Measurements from ENCODE around the gene SPRED1. TPM values are rescaled to one million over a fixed set of nuclear protein-coding genes. Genes with fewer than 3 reads are reported as not detected.

SPRED1 gene
- total and polyA plus RNA-seq, 2 of the 4 experiments (the other 2 are of a cell fraction): 6.6 to 17.9 TPM

DNA sequence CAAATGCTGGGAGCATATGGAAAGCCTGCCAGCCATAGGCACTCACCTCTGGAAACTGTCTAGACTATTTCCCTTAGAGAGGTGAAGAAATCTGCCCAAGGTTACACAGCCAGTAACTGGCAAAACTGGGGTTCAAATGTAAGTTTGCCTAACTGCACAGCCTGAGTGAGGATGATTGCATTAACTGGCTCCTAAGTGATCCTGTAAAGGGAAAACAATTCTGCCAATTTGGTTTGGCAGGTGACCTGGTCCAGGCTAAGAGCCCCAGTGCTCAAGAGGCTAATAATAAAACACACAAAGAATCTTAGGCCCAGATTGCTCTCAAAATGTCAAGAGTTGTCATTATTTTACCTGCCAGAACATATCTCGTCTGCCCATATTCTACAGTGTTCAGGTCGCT, 43.9 kb upstream of the SPRED1 start:
- H2AK5ac ChIP-seq (ENCODE audit: low read depth, low read length): no peak overlapping the region
- no peaks in the 10 kb centered on the region for H3K4me1 ChIP-seq (ENCODE audit: control insufficient read depth, insufficient read depth, low read length)
- no peak for TF ChIP-seq RFX5 (IDR thresholded peaks at IDR 0.05; ENCODE audit: low read depth, low read length)
- TF ChIP-seq RAD21 (IDR thresholded peaks at IDR 0.05; ENCODE audit: low read length): no peak
- TF ChIP-seq FOS (IDR thresholded peaks at IDR 0.05; ENCODE audit: low read depth, low read length): no peak
- no peak for TF ChIP-seq MAZ (IDR thresholded peaks at IDR 0.05; ENCODE audit: borderline replicate concordance, low read depth, low read length)
- TF ChIP-seq, protein P1, sequence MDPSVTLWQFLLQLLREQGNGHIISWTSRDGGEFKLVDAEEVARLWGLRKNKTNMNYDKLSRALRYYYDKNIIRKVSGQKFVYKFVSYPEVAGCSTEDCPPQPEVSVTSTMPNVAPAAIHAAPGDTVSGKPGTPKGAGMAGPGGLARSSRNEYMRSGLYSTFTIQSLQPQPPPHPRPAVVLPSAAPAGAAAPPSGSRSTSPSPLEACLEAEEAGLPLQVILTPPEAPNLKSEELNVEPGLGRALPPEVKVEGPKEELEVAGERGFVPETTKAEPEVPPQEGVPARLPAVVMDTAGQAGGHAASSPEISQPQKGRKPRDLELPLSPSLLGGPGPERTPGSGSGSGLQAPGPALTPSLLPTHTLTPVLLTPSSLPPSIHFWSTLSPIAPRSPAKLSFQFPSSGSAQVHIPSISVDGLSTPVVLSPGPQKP (IDR thresholded peaks at IDR 0.05; ENCODE audit: borderline replicate concordance, low read depth, low read length): no peak
- TF ChIP-seq CEBPB (IDR thresholded peaks at IDR 0.05; ENCODE audit: low read depth, low read length): no peak
- TF ChIP-seq BHLHE40 (IDR thresholded peaks at IDR 0.05; ENCODE audit: low read depth, low read length): no peak
- TF ChIP-seq POLR2A (IDR thresholded peaks at IDR 0.05; ENCODE audit: low read depth, low read length): no peak
- TF ChIP-seq RCOR1 (IDR thresholded peaks at IDR 0.05; ENCODE audit: insufficient replicate concordance, low read length): no peak
- no peak for TF ChIP-seq MAFK (IDR thresholded peaks at IDR 0.05; ENCODE audit: low read depth, low read length)
- H2BK20ac ChIP-seq (ENCODE audit: low read depth, low read length): no peak overlapping the region
- no peaks in the 10 kb centered on the region for H3K79me1 ChIP-seq (ENCODE audit: low read depth in 1 of 2, low read length in 2 of 2)
- H3K23ac ChIP-seq (ENCODE audit: low read depth, low read length): no peak overlapping the region
- in situ Hi-C loops (cut with MboI; ENCODE audit: low sequenced_read_pairs): no loop called here
- H3K56ac ChIP-seq (ENCODE audit: extremely low read depth, insufficient read depth, low read length): no peak overlapping the region
- no peak overlapping the region for H3K4ac ChIP-seq (ENCODE audit: low read depth, low read length)
- no CpG with 5 or more reads among the region's 2 CpGs for WGBS, 2 experiments (ENCODE audit: extremely low coverage in 2 of 2, insufficient read length in 1 of 2)
- H4K5ac ChIP-seq (ENCODE audit: low read depth, low read length): no peak overlapping the region
- no peak overlapping the region for H3K27ac ChIP-seq (ENCODE audit: insufficient read depth, low read length)
- no peak overlapping the region for H2BK5ac ChIP-seq (ENCODE audit: low read depth, low read length, poor library complexity, severe bottlenecking)
- no peaks in the 10 kb centered on the region for H3K36me3 ChIP-seq (ENCODE audit: control insufficient read depth, insufficient read depth, low read length)
- H3K4me2 ChIP-seq (ENCODE audit: low read depth, low read length): no peak overlapping the region
- no peak overlapping the region for H2BK15ac ChIP-seq (ENCODE audit: low read depth, low read length)
- ATAC-seq (ENCODE audit: low read depth) (no peak), DNase-seq (no peak)
- H4K20me1 ChIP-seq (ENCODE audit: insufficient read depth, low read length): no peaks in the 10 kb centered on the region
- H3K9ac ChIP-seq (ENCODE audit: low read depth, low read length): no peak overlapping the region
- H4K91ac ChIP-seq (ENCODE audit: insufficient read depth, low read depth, low read length): no peak overlapping the region
- H2AK9ac ChIP-seq (replicated peaks; ENCODE audit: low read depth, low read length, poor library complexity): no peak overlapping the region
- ChIA-PET CTCF (no interaction called here), POLR2A (ENCODE audit: unreplicated experiment) (no interaction called here)
- H3K27me3 ChIP-seq (ENCODE audit: control insufficient read depth, insufficient read depth, low read length): peaks cover 21% of the 10 kb centered on the region
- no peak overlapping the region for H3K4me3 ChIP-seq (ENCODE audit: insufficient read depth, low read depth, low read length)
- no peak overlapping the region for H3K14ac ChIP-seq (replicated peaks; ENCODE audit: low read depth, low read length)
- H2AFZ ChIP-seq (replicated peaks; ENCODE audit: low read length, poor library complexity): no peak overlapping the region
- H3K9me1 ChIP-seq (ENCODE audit: insufficient read depth, low read length): no peaks in the 10 kb centered on the region
- no peak overlapping the region for H4K8ac ChIP-seq (ENCODE audit: low read depth in 2 of 2, low read length in 2 of 2)
- H2BK120ac ChIP-seq (ENCODE audit: low read depth, low read length): no peak overlapping the region
- no TSS peak for BruUV-seq (replicated peaks)
- dilution Hi-C loops (cut with HindIII; ENCODE audit: low sequenced_read_pairs, unreplicated experiment): no loop called here
- intact Hi-C loops (cut with micrococcal nuclease): no loop called here
- H3K9me3 ChIP-seq (ENCODE audit: control insufficient read depth, insufficient read depth, low read length): no peaks in the 10 kb centered on the region
- no peak overlapping the region for H3K18ac ChIP-seq (ENCODE audit: low read depth, low read length)
